Bone marrow (tissue), 2 donors: ENCODE results near the gene NOTUM.

Experiments
- DNase-seq, 2 donors: peaks; one replicate each; lab custom pipeline; 2025; lab: John Stamatoyannopoulos, UW

Gene NOTUM

DNA sequence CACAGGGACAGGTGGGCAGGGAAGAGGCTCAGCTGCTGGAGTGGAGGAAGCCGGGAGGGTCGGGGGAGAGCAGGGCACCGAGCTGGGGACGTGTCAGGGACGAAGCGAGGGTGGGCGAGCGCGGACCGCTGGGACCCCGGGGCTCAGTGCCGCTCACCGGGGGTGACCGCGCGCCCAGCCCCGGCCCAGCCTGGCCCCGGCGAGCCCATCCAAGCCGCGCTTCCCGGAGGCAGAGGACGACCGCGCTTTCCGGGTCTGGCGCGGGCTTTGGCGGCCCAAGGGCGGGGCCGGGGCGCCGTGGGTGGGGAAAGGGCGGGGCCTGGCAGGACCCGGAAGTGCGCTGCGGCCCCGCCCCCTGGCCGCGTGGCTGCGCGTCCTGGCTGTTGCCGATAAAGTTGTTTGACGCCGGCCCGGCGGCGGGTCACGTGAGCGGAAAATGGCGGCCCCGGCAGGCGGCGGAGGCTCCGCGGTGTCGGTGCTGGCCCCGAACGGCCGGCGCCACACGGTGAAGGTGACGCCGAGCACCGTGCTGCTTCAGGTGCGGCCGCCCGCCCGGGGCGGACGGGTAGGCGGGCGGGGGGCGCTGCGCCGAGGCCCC lies 16.3 kb upstream of the NOTUM start, which contains the start of gene ASPSCR1:
Gene ASPSCR1, plus strand, starts transcription at position 419 of the 598 bp plus-strand sequence. Its CDS starts 18 bp downstream, at position 437.
- DNase-seq, result peak; percentile 48 to 89

DNA sequence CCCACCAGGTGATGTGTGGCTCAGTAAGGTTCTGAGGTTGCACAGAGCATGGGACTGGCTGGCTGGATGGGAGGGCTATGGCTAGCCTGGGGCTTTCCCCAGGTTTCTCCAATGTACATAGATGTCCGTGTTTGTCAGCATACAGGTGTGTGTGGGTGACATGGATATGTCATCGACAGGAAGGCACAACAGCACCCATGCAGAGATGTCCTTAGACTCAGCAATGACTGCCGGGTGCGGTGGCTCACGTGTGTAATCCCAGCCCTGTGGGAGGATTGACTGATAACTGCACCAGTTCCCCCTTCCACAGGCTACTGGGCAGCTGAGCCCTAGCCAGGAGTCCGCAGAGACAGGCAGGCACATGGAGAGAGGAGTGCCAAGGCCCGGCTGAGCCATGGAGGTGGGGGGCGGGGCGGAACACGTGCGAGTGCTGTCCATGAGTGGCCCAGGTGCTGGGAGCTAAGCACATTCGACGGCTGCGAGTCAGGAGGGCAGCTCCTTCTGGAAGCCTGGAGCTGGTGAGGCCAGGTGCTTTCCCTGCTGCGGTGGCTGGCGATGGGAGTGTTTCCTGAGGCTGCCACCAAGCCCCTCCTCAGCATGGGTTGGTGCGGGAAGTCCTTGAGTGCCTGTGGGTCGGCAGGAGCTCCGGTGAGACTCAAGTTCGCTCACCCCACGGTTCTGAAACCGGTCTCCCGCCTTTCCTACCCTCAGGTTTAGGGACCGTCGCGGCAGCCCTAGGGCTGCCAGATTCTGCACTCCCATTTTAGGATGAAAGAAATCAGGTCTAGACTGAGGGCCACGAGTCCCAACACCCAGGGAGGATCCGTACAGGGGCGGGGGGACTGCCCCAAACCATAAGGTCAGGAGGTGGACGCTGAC lies 15.6 kb upstream of the NOTUM start:
- DNase-seq, result no peak

DNA sequence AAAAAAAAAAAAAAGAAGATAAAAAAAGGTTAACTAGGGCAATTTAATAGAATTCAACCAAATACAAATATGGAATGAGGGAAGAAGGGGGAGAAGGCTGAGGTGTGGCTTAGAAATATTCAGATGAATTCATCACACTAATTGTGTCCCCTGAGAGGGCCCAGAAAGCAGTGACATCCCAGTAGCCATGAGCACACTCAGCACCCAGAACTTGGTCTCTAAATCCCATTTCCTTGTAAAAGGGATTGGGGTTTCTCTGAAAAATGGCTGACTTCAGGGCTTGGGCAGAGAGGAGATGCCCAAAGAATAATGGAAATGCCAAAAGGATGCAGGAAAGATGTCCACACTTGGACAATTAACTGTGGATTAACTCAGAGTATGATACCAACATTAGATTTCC lies 12.4 kb upstream of the NOTUM start:
- DNase-seq, result no peak

DNA sequence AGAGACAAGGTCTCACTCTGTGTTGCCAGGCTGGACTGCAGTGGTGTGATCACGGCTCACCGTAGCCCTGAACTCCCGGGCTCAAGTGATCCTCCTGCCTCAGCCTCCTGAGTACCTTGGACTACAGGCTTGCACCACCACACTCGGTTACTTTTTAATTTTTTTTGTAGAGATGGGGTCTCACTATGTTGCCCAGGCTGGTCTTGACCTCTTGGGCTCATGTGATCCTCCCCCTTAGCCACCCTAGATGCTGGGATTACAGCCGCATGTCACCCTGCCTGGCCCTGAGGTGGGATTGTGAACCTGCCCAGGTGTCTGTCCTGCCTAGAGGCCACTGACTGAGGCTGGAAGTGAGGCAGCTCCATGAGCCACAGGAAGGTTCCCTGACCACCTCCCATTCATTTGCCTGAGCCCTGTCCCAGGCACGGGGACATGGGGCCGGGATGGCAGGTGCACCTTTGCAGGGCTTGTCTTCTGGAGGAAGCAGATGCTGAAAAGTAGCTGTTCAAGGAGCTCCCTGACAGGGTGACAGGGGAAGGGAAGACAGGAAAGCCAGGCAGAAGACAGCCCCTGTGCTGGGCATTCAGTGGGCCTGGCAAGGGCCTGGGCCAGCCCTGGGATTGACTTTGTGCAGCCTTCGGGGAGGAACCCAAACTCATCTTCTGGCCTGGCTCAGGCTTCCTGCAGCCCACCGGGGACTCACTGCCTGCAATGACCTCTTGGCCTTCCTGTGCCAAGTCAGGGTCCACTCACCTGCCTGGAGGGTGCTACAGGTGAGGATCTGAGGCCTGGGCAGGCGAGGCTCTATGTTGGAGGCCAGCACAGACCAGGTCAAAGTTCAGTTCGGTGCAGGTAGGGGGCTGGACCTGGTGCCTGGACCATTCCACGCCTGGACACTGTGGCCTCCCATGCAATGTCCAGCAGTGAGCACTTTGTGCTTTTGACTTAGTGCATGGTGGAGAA lies 8.1 kb upstream of the NOTUM start:
- DNase-seq, result no peak

DNA sequence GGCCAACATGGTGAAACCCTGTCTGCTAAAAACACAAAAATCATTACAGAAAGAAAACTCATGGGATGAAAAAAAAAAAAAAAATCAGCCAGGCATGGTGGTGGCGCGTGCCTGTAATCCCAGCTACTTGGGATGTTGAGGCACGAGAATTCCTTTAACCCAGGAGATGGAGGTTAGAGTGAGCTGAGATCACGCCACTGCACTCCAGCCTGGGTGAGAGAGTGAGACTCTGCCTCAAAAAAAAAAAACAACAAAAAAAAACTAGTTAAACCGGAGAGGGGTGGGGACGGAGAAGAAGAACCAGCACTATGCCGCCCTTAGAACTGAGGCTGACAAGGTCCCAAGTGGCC lies 7.4 kb upstream of the NOTUM start:
- DNase-seq, result no peak

DNA sequence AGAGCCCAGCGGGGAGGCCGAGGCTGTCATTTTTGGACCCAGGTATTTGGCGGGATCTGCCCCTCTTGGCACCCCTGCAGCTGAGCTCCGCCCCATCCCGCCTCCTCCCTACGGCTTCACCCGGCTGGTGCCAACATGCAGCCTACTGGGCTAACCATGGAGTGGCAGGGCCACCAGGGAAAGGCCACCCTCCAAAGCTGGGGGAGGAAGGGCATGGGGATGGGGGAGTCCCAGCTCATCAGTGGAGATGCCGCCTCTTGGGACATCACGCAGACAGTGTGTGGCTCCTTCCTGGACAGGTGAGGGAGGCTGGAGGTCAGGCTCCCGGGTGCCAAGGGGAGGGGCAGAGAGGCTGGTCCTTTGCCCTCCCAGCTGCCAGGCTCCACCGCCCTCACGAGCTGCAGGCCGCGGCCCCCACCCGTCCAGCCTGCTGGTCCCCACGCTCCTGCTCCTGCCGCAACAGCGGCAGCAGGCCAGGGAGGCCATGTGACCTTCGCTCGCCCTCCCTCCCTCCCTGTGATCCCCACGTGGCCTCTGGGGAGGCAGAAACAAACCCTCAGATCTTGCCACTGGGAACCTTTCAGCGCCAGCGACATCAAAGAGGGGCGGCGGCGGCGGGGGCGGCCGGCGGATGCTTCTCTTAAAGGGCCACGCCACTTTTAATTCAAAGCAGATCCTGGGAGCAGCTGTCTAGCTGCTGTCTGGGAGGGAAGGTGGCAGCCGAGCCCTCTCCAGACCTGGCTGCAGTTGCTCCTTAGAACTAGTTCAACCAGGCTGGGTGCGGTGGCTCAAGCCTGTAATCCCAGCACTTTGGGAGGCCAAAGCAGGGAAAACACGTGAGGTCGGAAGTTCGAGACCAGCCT lies 6.8 kb upstream of the NOTUM start:
- peak in 1 of 2 donors; percentile 72 for DNase-seq

DNA sequence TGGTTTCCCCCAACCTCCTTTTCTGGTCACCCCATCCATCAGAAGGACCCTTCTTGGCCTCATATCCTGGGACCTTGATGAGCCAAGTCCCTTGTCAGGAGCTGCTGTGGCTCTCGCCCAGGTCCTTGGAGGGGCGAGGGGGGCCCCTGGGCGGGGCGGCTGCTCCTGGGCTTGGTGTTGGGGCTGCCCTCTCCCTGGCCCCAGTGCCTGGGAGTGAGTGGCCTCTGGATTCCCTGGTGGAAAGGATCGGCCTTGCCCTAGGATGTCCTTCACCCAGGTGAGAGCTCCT lies 6.2 kb upstream of the NOTUM start:
- no peak for DNase-seq

DNA sequence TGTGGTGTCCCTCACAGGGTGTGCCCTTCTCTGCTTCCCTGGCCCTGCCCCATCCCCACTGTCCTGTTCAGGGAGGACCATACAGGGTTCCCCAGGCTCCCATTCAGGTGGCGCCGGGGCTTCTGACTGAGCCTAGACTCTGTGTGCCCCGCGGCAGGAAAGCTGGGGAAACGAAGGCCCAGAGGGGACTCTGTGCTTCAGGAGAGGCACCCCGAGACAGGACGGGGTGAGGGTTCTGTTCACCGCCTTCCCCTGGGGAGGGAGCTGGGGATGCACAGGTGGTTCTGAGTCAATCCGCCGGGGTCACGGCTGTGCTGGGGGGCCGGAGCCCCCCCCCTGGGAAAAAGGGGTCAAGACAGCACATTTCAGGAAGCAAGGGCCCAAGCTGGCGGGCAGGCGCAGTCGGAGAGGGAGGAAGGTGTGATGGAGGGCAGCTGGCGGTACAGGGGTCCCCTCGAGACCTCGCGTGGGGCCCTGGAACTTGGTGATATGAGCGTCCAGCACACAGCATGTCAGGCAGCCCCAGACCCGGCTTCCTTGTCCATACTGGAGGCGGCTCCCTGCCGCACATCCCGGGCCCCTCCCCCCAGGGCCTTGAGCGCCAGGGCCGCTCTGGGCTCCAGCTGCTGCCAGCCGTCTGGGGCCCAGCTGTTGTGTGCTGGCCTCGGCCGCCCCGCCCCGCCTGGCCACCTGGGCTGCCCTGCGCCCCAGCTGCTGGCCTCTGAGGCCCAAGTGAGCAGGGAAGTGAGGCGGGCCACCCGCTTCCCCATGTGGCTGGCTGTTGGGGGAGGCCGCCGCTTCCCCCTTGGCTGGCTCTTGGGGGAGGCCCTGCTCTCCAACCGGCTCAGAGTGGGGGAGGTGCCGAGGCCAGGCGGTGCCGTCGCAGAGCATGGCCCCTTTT lies 5.6 kb upstream of the NOTUM start:
- DNase-seq, result no peak

DNA sequence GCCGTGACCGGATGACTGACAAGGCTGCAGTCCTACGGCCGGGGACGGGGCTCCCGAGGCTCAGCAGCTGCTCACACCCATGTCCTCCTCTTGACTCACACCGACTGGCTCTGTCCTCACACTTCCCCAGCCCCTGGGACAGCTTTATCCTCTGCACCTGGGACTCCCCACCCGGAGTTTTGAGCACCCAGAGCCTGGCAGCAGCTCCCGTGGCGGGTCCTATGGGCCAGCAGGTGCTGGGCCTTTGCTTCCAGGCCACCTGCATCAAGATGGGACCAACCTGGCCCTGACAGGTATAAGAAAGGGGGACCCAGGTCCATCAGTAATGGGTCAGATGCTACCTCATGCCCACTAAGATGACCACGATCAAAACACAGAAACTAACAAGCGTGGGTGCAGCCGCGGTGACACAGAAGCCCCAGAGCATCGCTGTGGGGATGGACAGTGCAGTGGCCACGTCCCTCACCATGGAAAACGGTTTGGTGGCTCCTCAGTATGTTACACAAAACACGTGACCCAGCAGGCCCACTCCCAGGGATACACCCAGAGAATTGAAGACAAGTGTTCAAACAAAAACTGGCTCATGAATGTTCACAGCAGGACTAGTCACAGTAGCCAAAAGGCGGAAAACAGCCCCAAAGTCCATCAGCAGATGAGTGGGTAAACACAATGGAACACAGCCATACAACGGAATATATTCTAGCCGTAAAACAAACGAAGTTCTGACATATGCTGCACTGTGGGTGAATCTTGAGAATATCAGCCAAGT lies 3.3 kb upstream of the NOTUM start:
- no peak for DNase-seq

DNA sequence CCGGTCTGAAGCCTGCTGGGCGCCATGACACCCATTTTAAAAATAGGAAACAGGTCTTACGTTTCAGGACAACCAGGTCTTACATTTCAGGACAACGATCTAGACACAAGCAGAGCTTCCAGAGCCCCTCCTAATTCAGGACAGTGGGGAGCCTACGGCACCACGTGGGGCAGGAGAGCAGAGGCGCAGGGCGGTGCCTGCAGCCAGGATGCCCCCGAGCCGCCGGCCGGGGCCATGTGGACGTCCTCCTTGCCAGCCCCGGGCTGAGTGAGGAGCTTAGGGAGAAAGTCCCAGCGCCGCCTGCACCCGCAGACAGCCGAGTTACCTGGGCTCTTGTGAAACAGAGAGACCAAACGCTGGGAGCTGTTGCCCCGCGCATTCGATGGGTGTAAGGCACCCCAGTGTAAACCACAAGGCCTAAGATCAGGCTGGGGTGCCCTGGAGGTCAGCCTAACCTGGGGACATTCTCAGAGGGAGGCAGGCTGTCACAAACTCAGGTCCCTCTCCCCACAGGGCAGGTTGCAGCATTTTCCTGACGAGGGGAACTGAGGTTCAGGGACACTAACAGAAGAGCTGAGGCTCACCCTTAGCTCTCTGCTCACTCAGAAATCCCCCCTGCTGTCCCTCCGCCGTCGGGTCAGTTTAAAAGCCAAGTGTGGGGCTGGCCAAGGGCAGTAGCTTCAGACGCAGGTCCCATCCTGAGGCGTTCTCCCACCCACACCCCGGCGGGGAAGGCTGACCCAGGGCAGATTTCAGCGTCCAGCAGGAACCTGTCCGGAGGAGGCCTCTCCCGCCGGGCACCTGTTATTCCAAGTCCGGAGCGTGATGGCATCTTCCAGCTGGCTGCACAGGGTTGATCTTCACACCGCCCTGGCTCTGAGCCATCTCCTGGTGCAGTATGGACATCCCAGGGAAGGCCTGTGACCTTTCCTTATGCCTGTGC lies 1.8 kb upstream of the NOTUM start:
- DNase-seq, result no peak

DNA sequence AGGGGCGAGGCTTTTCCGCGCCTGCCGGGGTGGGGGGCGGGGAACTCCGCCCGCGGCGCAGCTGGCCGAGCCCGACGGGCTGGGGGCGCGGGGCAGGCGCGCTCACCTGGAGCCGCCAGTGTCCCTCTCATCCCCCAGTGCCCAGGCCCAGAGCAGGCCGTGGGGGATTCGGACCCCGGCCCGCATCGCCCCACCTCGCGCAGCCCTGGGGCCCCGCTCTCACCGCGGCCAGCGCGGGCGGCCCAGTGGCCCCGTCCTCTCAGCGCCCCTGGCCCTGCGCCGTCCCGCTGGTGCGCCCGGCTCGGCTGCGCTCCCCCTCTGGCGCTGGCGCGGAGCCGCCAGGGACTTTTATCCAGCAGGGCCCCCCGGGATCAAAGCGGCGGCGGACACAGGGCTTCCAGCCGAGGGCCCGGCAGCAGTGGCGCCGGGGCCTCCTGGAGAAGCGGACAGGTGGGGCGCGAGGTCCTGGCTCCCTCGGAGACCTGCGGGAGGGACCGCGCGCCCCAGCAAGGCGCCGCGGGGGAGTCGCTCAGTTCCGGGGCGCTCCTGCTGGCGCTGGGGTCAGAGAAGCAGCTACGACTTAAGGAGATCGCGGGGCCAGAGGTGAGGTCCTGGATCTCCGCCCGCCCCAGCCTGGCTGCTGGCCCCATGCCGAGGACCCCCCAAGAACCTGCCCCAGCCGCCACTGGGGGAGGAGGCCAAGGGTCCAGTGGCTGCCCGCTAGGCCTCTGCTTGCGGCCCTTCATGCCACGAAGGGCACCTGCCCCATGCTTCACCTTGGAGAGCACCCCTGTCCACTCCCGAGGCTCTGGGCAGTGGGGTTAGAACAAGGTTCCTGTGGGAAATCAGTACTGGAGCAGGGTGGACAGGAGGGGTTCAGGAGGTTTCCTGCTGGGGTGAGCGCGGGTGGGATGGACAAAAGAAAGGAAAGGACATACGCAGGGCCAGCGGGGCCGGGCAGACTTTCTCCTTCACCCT lies 823 bp upstream of the NOTUM start:
- DNase-seq, result no peak

DNA sequence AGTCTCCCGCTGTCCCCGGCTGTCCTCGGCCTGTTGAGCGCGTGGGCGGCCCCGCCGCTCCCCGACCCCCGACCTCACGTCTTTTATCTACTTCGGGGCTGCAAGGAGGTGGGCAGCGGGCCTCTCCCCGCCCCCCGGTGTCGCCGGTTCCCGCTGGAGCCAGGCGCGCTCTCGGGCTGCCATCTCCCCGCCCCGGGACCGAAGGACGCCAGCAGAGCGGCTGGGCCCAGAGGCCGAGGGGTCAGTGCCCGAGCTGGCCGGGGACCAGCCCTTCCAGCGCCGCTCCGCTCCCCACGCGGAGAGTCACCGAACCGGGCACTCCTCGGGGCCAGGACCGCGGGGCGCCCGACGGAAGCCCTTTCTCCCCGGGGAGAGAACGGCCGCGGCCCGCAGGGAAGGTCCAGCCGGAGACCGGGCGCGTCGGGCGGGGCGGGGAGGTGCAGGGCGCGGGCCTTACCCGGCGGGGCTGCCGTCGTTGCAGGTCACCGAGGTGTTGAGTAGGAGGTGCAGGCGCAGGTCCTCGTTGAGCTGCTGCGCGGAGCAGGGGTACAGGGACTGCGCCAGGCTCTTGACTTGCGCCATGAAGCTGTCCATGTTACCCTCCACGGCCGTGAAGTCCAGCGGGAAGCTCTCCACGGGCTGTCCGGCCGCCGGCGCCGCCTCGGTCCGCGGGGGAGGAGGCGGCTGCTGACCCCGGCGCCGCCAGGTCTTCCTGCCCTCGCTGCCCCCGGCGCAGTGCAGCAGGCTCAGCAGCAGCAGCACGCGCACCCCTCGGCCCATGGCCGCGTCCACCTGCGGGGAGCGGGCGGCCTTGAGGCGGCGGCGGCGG lies 643 bp downstream of the NOTUM start:
- DNase-seq, result no peak

DNA sequence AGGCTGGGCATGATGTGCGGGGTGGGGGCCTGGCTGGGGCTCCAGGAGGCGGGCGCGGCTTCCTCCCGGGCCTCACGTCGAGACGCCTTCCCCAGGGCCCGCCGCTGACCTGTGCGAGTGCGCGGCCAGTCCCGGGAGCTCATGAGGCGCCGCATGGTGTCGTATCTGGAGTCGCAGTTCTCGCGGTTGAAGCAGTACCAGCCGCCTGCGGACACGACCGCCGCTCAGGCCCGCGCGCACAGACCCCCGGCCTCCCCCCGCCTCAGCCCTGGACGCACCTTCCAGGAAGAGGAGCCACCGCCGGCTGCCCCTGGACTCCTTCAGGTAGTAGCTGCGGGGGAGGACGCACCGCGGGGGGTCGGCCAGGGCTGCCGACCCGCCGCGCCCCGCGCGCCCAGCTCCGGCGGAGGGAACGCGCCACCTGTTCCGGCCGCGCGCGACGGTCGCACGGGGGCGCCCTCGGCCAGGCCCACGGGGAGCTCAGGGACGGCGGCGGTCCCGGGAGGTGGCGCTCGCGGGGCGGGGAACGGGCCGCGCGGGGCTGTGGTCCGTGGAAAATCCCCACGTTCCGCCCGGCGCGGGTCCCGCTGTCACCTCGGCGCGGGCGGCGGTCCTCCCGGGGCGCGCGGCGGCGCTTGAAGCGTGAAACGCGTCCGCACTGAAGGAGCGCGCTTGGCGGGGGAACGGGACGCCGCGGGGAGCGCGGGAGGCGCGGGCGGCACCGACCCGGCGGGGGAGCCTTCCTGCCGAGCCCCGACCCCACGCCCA lies 1.4 kb downstream of the NOTUM start:
- DNase-seq, result peak in 1 of 2 donors; percentile 53

DNA sequence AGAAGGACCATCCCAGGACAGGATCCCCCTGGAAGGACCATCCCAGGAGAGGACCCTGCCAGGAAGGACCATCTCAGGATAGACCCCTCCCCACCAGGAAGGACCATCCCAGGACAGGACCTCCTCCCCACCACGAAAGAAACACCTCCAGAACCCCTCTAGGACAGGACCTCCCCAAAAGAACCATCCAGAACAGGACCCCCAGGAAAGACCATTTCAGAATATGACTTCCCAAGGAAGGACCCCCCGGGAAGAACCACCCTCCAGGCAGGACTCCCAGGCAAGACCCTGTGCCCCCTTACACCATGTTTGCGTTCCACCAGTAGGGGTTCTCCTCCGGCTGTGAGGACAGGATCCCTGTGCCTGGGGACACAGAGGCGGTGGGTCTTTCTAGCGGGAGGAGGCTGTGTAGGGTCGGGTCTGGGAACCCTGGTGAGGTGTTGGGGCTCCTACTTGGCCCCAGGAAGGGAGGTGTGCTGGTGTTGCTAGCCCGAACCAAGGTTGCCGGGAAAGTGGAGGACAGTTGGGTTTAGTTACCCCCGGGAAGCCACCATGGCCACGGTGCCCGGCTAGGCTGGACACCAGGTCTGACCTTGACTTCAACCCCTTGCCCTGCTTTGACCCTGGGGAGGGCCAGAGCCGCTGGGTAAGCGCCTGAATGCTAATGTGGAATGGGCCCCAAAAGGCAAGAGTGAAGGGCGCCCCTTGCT lies 2.2 kb downstream of the NOTUM start:
- DNase-seq, result no peak
